Pancreas (tissue), 10 donors: ENCODE results near the gene SRSF6. TPM values are rescaled to one million over a fixed set of nuclear protein-coding genes. Genes with fewer than 3 reads are reported as not detected.

Experiments used
- ATAC-seq, 4 donors: fragments of 200-7000 bp; cut with Tn5 transposase; one replicate each; pipeline versions ENCODE4 v1.8.0 to v1.9.1; 2020; ENCODE audit warnings: mild to moderate bottlenecking in 4 of 4, moderate library complexity in 4 of 4
- DNase-seq, 6 donors: peaks; one replicate each; pipeline ENCODE4 v3.0.0-alpha.2; 2020
- FAIRE-seq: peaks from 2 replicates; lab custom pipeline; 2012; peaks lifted over from hg19 to GRCh38; lab: Jason Lieb, UNC
- H3K27ac ChIP-seq, 4 donors: fragments of 200-600 bp; sonication (generic); 1 replicate in 3 of 4; 2 replicates in 1 of 4; pipeline versions ENCODE4 v1.5.0 to v1.8.0; 2020
- H3K27me3 ChIP-seq, 4 donors: fragments of 200-600 bp; one replicate each; pipeline ENCODE4 v1.8.0; 2021
- H3K36me3 ChIP-seq, 3 donors: fragments of 200-600 bp; sonication (generic) in 1 of 3; one replicate each; pipeline versions ENCODE4 v1.5.0 to v1.8.0; 2020 to 2021
- H3K4me1 ChIP-seq, 3 donors: fragments of 200-600 bp; one replicate each; pipeline ENCODE4 v1.8.0; 2021
- H3K4me3 ChIP-seq, 4 donors: fragments of 200-600 bp; sonication (generic) in 2 of 4; one replicate each; pipeline versions ENCODE4 v1.5.0 to v1.8.0; 2020 to 2021
- H3K9me3 ChIP-seq, 4 donors: fragments of 200-600 bp; one replicate each; pipeline ENCODE4 v1.8.0; 2021
- CTCF ChIP-seq, 4 donors: fragments of 200-600 bp; sonication (generic) in 3 of 4; IDR thresholded peaks; one replicate each; pipeline versions ENCODE4 v1.5.0 to v1.8.0; 2021; ENCODE audit warnings: antibody characterized with exemption in 4 of 4
- WGBS, 2 donors: extraction: QIAGEN DNeasy Blood & Tissue Kit; methylation state at CpG; one replicate each; pipeline ENCODE4 v1.1.7; 2013; 5-methylcytosine and 5-hydroxymethylcytosine counted together
- intact Hi-C, 3 donors: fragments of 100-400 bp; cut with DNase I; formaldehyde crosslinking; loops; one replicate each; pipeline versions ENCODE4 v1.11.1 to v1.14.2; 2022
- polyA plus RNA-seq, 2 donors: library from polyadenylated mRNA; stranded (reverse); fragments of 200-250 nt; gene quantifications; one replicate each; pipeline ENCODE4 v1.2.3, GENCODE V29; 2013
- total RNA-seq, 6 donors: library from RNA; stranded (reverse); fragmentation: NEBNext Ultra II Directional in 4 of 6; extraction: Animal tissue kit (Norgen Biotek cat#: 25700) in 4 of 6; gene quantifications; one replicate each; pipeline versions ENCODE4 v1.2.1 to v1.2.4, GENCODE V29; 2021 to 2023
- donor health status: healthy with polysubstance abuse.
- donor health status: DM: no; HTN: no; CAD: no; lungs with moderate emphysema.
- donor health status: DM: no; HTN: no; CAD: no.
- donor health status: control.
- donor health status: control.
- donor health status: Bipolar disorder and iron deficiency.
- donor health status: DM: yes; HTN: yes; CAD: no.
- donor health status: DM: no; HTN: no; CAD: no.
- donor health status: DM: no; HTN: no; CAD: no.
- donor health status: DM: yes; HTN: yes; CAD: no.

The SRSF6 gene
- total and polyA plus RNA-seq, 8 donors: 53.9 to 113 (median 80.7) TPM

GRCh38 chr20:43462660-43463526 is 5.2 kb downstream of the SRSF6 start:
- no peak overlapping the region for H3K27ac ChIP-seq
- ATAC-seq: no peak
- FAIRE-seq: no peak
- H3K4me3 ChIP-seq: no peak overlapping the region
- no peaks in the 10 kb centered on the region for H3K27me3 ChIP-seq
- peaks cover 0 to 75% (median 30%) of the 10 kb centered on the region in 3 donors for H3K36me3 ChIP-seq
- no peaks in the 10 kb centered on the region for H3K9me3 ChIP-seq
- H3K4me1 ChIP-seq: peaks cover 5 to 33% (median 9%) of the 10 kb centered on the region in 3 donors
- no peak for DNase-seq
- WGBS, 2 donors: 80 to 81% methylated on average over 4 of the region's 4 CpGs
- no peak for TF ChIP-seq CTCF (IDR thresholded peaks at IDR 0.05)
- intact Hi-C loops: no loop called here

GRCh38 chr20:43463527-43464218 is 6.0 kb downstream of the SRSF6 start:
- H3K9me3 ChIP-seq: no peaks in the 10 kb centered on the region
- 73 to 79% methylated on average over 3 of the region's 3 CpGs for WGBS, 2 donors
- H3K27me3 ChIP-seq: no peaks in the 10 kb centered on the region
- no peak overlapping the region for H3K4me3 ChIP-seq
- peaks cover 5 to 33% (median 9%) of the 10 kb centered on the region in 3 donors for H3K4me1 ChIP-seq
- H3K36me3 ChIP-seq: peaks cover 0 to 75% (median 30%) of the 10 kb centered on the region in 3 donors
- DNase-seq: no peak
- no peak for ATAC-seq
- no peak overlapping the region for H3K27ac ChIP-seq
- TF ChIP-seq CTCF (IDR thresholded peaks at IDR 0.05): no peak
- intact Hi-C loops: no loop called here
- no peak for FAIRE-seq

- 90 to 91% methylated on average over 9 of the region's 9 CpGs for WGBS, 2 donors
- H3K36me3 ChIP-seq: peaks cover 0 to 70% (median 27%) of the 10 kb centered on the region in 3 donors
Measured at GRCh38 chr20:43464219-43464790, 6.6 kb downstream of the SRSF6 start.

GRCh38 chr20:43465625-43465943 is 7.9 kb downstream of the SRSF6 start:
- Histone ChIP-seq H3K36me3 (peaks cover 0 to 57% (median 18%) of the 10 kb centered on the region in 3 donors), H3K4me1 (peaks cover 5 to 17% (median 9%) of the 10 kb centered on the region in 3 donors), H3K4me3 (no peak overlapping the region), H3K9me3 (no peaks in the 10 kb centered on the region), H3K27ac (no peak overlapping the region), H3K27me3 (no peaks in the 10 kb centered on the region)
- 96 to 100% methylated on average over 2 of the region's 2 CpGs for WGBS, 2 donors
- intact Hi-C loops: no loop called here
- TF ChIP-seq CTCF (IDR thresholded peaks at IDR 0.05): no peak
- FAIRE-seq: no peak
- ATAC-seq: no peak
- DNase-seq: no peak

More at GRCh38 chr20:43464219-43464790, 6.6 kb downstream of the SRSF6 start:
- no peak for FAIRE-seq
- Histone ChIP-seq H3K9me3 (no peaks in the 10 kb centered on the region), H3K27ac (no peak overlapping the region), H3K4me3 (no peak overlapping the region), H3K27me3 (no peaks in the 10 kb centered on the region), H3K4me1 (peaks cover 5 to 29% (median 9%) of the 10 kb centered on the region in 3 donors)
- no peak for ATAC-seq
- no peak for DNase-seq
- intact Hi-C loops: no loop called here
- TF ChIP-seq CTCF (IDR thresholded peaks at IDR 0.05): no peak
